Liver (tissue), 3 donors: Measurements from ENCODE around the gene BTBD17.

Experiments
- ATF3 ChIP-seq: IDR thresholded peaks from 2 replicates; pipeline ENCODE4 v1.6.1; 2016; ENCODE audit warnings: antibody characterized with exemption
- CTCF ChIP-seq: fragments of 150-350 bp; IDR thresholded peaks from 2 replicates; pipeline ENCODE4 v1.5.1; 2017; ENCODE audit warnings: improper control_type of control experiment, low read depth, low read length; ENCODE audit not compliant: missing input control
- EGR1 ChIP-seq, 2 donors: IDR thresholded peaks; 2 replicates each; pipeline ENCODE4 v1.6.1; 2016 to 2018; ENCODE audit warnings: antibody characterized with exemption in 2 of 2, low read depth in 2 of 2
- FOXA1 ChIP-seq: IDR thresholded peaks from 2 replicates; pipeline ENCODE4 v1.6.1; 2016; ENCODE audit warnings: antibody characterized with exemption
- MAX ChIP-seq: IDR thresholded peaks from 2 replicates; pipeline ENCODE4 v1.6.1; 2016; ENCODE audit warnings: antibody characterized with exemption
- RAD21 ChIP-seq, 2 donors: IDR thresholded peaks; 2 replicates each; pipeline ENCODE4 v1.6.1; 2016; ENCODE audit warnings: antibody characterized with exemption in 2 of 2, mild to moderate bottlenecking in 2 of 2
- REST ChIP-seq: IDR thresholded peaks from 2 replicates; pipeline ENCODE4 v1.6.1; 2016; ENCODE audit warnings: antibody characterized with exemption, mild to moderate bottlenecking
- SP1 ChIP-seq: IDR thresholded peaks from 2 replicates; pipeline ENCODE4 v1.6.1; 2018; ENCODE audit warnings: antibody characterized with exemption, mild to moderate bottlenecking
- donor health status: healthy.
- donor health status: healthy.

- TF ChIP-seq CTCF = no peak
- TF ChIP-seq REST = no peak
- TF ChIP-seq FOXA1 = no peak
- no peak for TF ChIP-seq EGR1 (IDR thresholded peaks at IDR 0.05; ENCODE audit: low read depth in 2 of 2)
- no peak for TF ChIP-seq ATF3
- no peak for TF ChIP-seq MAX
- TF ChIP-seq RAD21 (IDR thresholded peaks at IDR 0.05) = no peak
- no peak for TF ChIP-seq SP1
Measured at GRCh38 chr17:74328487-74328886, 33.2 kb downstream of the BTBD17 start.
